SH-SY5Y (cell line): Measurements from ENCODE around the gene C12orf57.

Experiments
- GATA2 ChIP-seq: IDR thresholded peaks from 2 replicates; pipeline ENCODE4 v1.6.1; 2011; ENCODE audit warnings: mild to moderate bottlenecking, low read depth, low read length
- GATA3 ChIP-seq: IDR thresholded peaks from 2 replicates; pipeline ENCODE4 v1.6.1; 2011; ENCODE audit warnings: low read depth, mild to moderate bottlenecking, low read length, moderate library complexity

DNA sequence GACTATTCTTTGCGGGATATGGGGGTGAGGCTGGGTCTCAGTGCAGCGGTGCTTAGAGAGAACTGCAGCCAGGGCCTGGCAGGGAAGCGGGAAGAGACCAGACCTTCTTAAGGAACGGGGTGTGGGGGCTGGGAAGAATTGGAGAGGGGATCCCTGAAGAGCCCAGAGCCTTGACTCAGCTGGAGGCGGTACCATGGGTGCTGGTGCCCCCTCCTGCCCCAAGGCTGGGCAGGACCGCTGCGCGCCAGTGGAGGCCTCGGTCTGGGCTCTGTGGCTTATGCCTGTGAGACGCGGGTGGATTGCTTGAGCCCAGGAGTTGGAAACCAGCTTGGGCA, 1.5 kb upstream of the C12orf57 start:
- TF ChIP-seq GATA2, result no peak
- no peak for TF ChIP-seq GATA3
